GM12878 (cell line): Measurements from ENCODE around the gene TM7SF2.

Experiments used
- DPF2 ChIP-seq: fragments of 450-650 bp; IDR thresholded peaks from 2 replicates; pipeline ENCODE4 v1.6.1; 2017; ENCODE audit warnings: mild to moderate bottlenecking
- HDAC2 ChIP-seq: fragments of 200-600 bp; sonication (generic); IDR thresholded peaks from 2 replicates; pipeline ENCODE4 v1.6.1; 2017
- HDAC6 ChIP-seq: fragments of 200-600 bp; sonication (generic); IDR thresholded peaks from one replicate; pipeline ENCODE4 v1.8.0; 2017; ENCODE audit warnings: antibody characterized with exemption; ENCODE audit not compliant: unreplicated experiment
- POLR2A ChIP-seq: IDR thresholded peaks from 2 replicates; pipeline ENCODE4 v1.6.1; 2011; ENCODE audit warnings: low read depth, mild to moderate bottlenecking, low read length
- TCF12 ChIP-seq: IDR thresholded peaks from 2 replicates; pipeline ENCODE4 v1.6.1; 2011; ENCODE audit warnings: low read depth, mild to moderate bottlenecking, low read length
- YY1 ChIP-seq: IDR thresholded peaks from 2 replicates; pipeline ENCODE4 v1.6.1; 2011; ENCODE audit warnings: low read depth, mild to moderate bottlenecking, low read length
- TF ChIP-seq, protein P1 (sequence below): IDR thresholded peaks from 2 replicates; pipeline ENCODE4 v1.6.1; 2012; ENCODE audit warnings: low read depth, low read length, improper control_type of control experiment
- TF ChIP-seq, protein P2 (sequence below): fragments of 450-650 bp; IDR thresholded peaks from 2 replicates; pipeline ENCODE4 v1.6.1; 2017; ENCODE audit warnings: mild to moderate bottlenecking

DNA sequence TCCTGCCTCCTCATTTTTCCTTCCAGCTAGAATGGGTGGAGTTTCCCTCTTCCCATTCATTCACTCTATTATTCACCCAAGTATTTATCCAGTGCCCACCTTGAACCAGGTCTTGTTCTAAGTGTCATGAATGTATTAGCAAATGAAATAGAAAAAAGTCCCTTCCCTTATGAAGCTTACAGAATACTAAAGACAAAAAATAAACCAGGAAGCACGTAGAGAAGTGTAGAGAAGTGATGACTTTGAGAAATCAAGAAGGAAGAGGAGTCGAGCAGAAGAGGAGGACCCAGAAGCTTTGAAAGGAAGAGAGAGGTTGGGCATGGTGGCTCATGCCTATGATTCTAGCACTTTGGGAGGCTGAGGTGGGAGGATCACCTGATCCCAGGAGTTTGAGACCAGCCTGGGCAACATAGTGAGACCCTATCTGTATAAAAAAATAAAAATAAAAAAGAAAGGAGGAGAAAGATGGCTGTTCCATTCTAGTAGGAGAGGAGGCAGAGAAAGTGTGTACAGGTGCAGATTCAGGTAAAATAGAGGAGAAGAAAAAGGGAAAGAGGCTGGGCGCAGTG is 39.7 kb downstream of the TM7SF2 start:
- TF ChIP-seq POLR2A (no peak), HDAC6 (no peak), TCF12 (no peak), HDAC2 (no peak), DPF2 (no peak), YY1 (no peak)
- TF ChIP-seq, protein P1, sequence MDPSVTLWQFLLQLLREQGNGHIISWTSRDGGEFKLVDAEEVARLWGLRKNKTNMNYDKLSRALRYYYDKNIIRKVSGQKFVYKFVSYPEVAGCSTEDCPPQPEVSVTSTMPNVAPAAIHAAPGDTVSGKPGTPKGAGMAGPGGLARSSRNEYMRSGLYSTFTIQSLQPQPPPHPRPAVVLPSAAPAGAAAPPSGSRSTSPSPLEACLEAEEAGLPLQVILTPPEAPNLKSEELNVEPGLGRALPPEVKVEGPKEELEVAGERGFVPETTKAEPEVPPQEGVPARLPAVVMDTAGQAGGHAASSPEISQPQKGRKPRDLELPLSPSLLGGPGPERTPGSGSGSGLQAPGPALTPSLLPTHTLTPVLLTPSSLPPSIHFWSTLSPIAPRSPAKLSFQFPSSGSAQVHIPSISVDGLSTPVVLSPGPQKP = no peak
- TF ChIP-seq, protein P2, sequence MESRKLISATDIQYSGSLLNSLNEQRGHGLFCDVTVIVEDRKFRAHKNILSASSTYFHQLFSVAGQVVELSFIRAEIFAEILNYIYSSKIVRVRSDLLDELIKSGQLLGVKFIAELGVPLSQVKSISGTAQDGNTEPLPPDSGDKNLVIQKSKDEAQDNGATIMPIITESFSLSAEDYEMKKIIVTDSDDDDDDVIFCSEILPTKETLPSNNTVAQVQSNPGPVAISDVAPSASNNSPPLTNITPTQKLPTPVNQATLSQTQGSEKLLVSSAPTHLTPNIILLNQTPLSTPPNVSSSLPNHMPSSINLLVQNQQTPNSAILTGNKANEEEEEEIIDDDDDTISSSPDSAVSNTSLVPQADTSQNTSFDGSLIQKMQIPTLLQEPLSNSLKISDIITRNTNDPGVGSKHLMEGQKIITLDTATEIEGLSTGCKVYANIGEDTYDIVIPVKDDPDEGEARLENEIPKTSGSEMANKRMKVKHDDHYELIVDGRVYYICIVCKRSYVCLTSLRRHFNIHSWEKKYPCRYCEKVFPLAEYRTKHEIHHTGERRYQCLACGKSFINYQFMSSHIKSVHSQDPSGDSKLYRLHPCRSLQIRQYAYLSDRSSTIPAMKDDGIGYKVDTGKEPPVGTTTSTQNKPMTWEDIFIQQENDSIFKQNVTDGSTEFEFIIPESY = no peak
